Neural progenitor cell (in vitro differentiated cells): ENCODE results near the gene CHMP2A.

Source experiments
- CTCF ChIP-seq: fragments of 200-600 bp; sonication (generic); IDR thresholded peaks from 2 replicates; pipeline ENCODE4 v1.5.1; 2017; ENCODE audit warnings: antibody characterized with exemption, mild to moderate bottlenecking
- EZH2 ChIP-seq: fragments of 200-600 bp; sonication (generic); IDR thresholded peaks from 2 replicates; pipeline ENCODE4 v1.6.1; 2017; ENCODE audit warnings: antibody characterized with exemption, mild to moderate bottlenecking, moderate library complexity

GRCh38 chr19:58571575-58571947, 16.7 kb upstream of the CHMP2A start:
- TF ChIP-seq CTCF (no peak), EZH2 (no peak)
